ENCODE results near the gene COL4A6.

COL4A6 gene

GRCh38 chrX:108235986-108236385, 202.2 kb downstream of the COL4A6 start:
- H3K9me3 ChIP-seq (ENCODE audit: low read length): no peaks in the 10 kb centered on the region
- peaks cover 2% of the 10 kb centered on the region for H3K27me3 ChIP-seq (ENCODE audit: insufficient read depth, low read length)

GRCh38 chrX:108230574-108230973, 207.6 kb downstream of the COL4A6 start:
- H3K27me3 ChIP-seq (ENCODE audit: insufficient read depth, low read length): peaks cover 2% of the 10 kb centered on the region
- H3K4me1 ChIP-seq (ENCODE audit: insufficient read depth, low read length): no peaks in the 10 kb centered on the region
- no peak overlapping the region for H3K4me3 ChIP-seq (ENCODE audit: low read length)
- H3K9me3 ChIP-seq (ENCODE audit: low read length): no peaks in the 10 kb centered on the region
- no peak overlapping the region for H2AFZ ChIP-seq (ENCODE audit: low read depth, low read length)
- no peaks in the 10 kb centered on the region for H3K36me3 ChIP-seq (ENCODE audit: insufficient read depth, low read length)

More at GRCh38 chrX:108235986-108236385, 202.2 kb downstream of the COL4A6 start:
- H2AFZ ChIP-seq (ENCODE audit: low read depth, low read length): no peak overlapping the region
- no peak overlapping the region for H3K4me3 ChIP-seq (ENCODE audit: low read length)
- H3K4me1 ChIP-seq (ENCODE audit: insufficient read depth, low read length): no peaks in the 10 kb centered on the region
- H3K36me3 ChIP-seq (ENCODE audit: insufficient read depth, low read length): no peaks in the 10 kb centered on the region

GRCh38 chrX:108224727-108225621, 213.2 kb downstream of the COL4A6 start:
- no peaks in the 10 kb centered on the region for H3K9me3 ChIP-seq (ENCODE audit: low read length)
- no peak overlapping the region for H2AFZ ChIP-seq (ENCODE audit: low read depth, low read length)
- peaks cover 4% of the 10 kb centered on the region for H3K4me1 ChIP-seq (ENCODE audit: insufficient read depth, low read length)
- no peaks in the 10 kb centered on the region for H3K36me3 ChIP-seq (ENCODE audit: insufficient read depth, low read length)
- H3K27me3 ChIP-seq (ENCODE audit: insufficient read depth, low read length): no peaks in the 10 kb centered on the region
- H3K4me3 ChIP-seq (ENCODE audit: low read length): no peak overlapping the region

GRCh38 chrX:108224218-108224617, 214.0 kb downstream of the COL4A6 start:
- H3K4me1 ChIP-seq (ENCODE audit: insufficient read depth, low read length): peaks cover 4% of the 10 kb centered on the region
- no peaks in the 10 kb centered on the region for H3K36me3 ChIP-seq (ENCODE audit: insufficient read depth, low read length)
- no peaks in the 10 kb centered on the region for H3K27me3 ChIP-seq (ENCODE audit: insufficient read depth, low read length)
- no peak overlapping the region for H3K4me3 ChIP-seq (ENCODE audit: low read length)
- no peaks in the 10 kb centered on the region for H3K9me3 ChIP-seq (ENCODE audit: low read length)
- no peak overlapping the region for H2AFZ ChIP-seq (ENCODE audit: low read depth, low read length)

- Histone ChIP-seq H2AFZ (ENCODE audit: low read depth, low read length) (no peak overlapping the region), H3K27me3 (ENCODE audit: insufficient read depth, low read length) (no peaks in the 10 kb centered on the region), H3K9me3 (ENCODE audit: low read length) (no peaks in the 10 kb centered on the region), H3K4me1 (ENCODE audit: insufficient read depth, low read length) (peaks cover 4% of the 10 kb centered on the region), H3K36me3 (ENCODE audit: insufficient read depth, low read length) (no peaks in the 10 kb centered on the region), H3K4me3 (ENCODE audit: low read length) (no peak overlapping the region)
Measured at GRCh38 chrX:108223585-108223984, 214.6 kb downstream of the COL4A6 start.

GRCh38 chrX:108221301-108221864, 216.8 kb downstream of the COL4A6 start:
- Histone ChIP-seq H3K4me1 (ENCODE audit: insufficient read depth, low read length) (peaks cover 4% of the 10 kb centered on the region), H3K27me3 (ENCODE audit: insufficient read depth, low read length) (no peaks in the 10 kb centered on the region), H2AFZ (ENCODE audit: low read depth, low read length) (no peak overlapping the region), H3K36me3 (ENCODE audit: insufficient read depth, low read length) (no peaks in the 10 kb centered on the region), H3K9me3 (ENCODE audit: low read length) (no peaks in the 10 kb centered on the region), H3K4me3 (ENCODE audit: low read length) (no peak overlapping the region)

GRCh38 chrX:108219949-108220601, 218.1 kb downstream of the COL4A6 start:
- no peaks in the 10 kb centered on the region for H3K36me3 ChIP-seq (ENCODE audit: insufficient read depth, low read length)
- H3K27me3 ChIP-seq (ENCODE audit: insufficient read depth, low read length): no peaks in the 10 kb centered on the region
- H3K4me1 ChIP-seq (ENCODE audit: insufficient read depth, low read length): peaks cover 2% of the 10 kb centered on the region
- H3K9me3 ChIP-seq (ENCODE audit: low read length): no peaks in the 10 kb centered on the region
- no peak overlapping the region for H3K4me3 ChIP-seq (ENCODE audit: low read length)
- no peak overlapping the region for H2AFZ ChIP-seq (ENCODE audit: low read depth, low read length)

GRCh38 chrX:108217876-108218275, 220.3 kb downstream of the COL4A6 start:
- no peaks in the 10 kb centered on the region for H3K36me3 ChIP-seq (ENCODE audit: insufficient read depth, low read length)
- H2AFZ ChIP-seq (ENCODE audit: low read depth, low read length): no peak overlapping the region
- no peaks in the 10 kb centered on the region for H3K9me3 ChIP-seq (ENCODE audit: low read length)
- no peaks in the 10 kb centered on the region for H3K27me3 ChIP-seq (ENCODE audit: insufficient read depth, low read length)
- H3K4me1 ChIP-seq (ENCODE audit: insufficient read depth, low read length): no peaks in the 10 kb centered on the region
- no peak overlapping the region for H3K4me3 ChIP-seq (ENCODE audit: low read length)

GRCh38 chrX:108216919-108217571, 221.2 kb downstream of the COL4A6 start:
- H3K4me1 ChIP-seq (ENCODE audit: insufficient read depth, low read length): no peaks in the 10 kb centered on the region
- no peaks in the 10 kb centered on the region for H3K27me3 ChIP-seq (ENCODE audit: insufficient read depth, low read length)
- H3K36me3 ChIP-seq (ENCODE audit: insufficient read depth, low read length): no peaks in the 10 kb centered on the region
- no peak overlapping the region for H2AFZ ChIP-seq (ENCODE audit: low read depth, low read length)
- H3K9me3 ChIP-seq (ENCODE audit: low read length): no peaks in the 10 kb centered on the region
- H3K4me3 ChIP-seq (ENCODE audit: low read length): no peak overlapping the region

GRCh38 chrX:108216405-108216804, 221.8 kb downstream of the COL4A6 start:
- Histone ChIP-seq H3K27me3 (ENCODE audit: insufficient read depth, low read length) (no peaks in the 10 kb centered on the region), H3K9me3 (ENCODE audit: low read length) (no peaks in the 10 kb centered on the region), H3K36me3 (ENCODE audit: insufficient read depth, low read length) (no peaks in the 10 kb centered on the region), H3K4me3 (ENCODE audit: low read length) (no peak overlapping the region), H3K4me1 (ENCODE audit: insufficient read depth, low read length) (no peaks in the 10 kb centered on the region), H2AFZ (ENCODE audit: low read depth, low read length) (no peak overlapping the region)

- Histone ChIP-seq H3K9me3 (ENCODE audit: low read length) (no peaks in the 10 kb centered on the region), H3K27me3 (ENCODE audit: insufficient read depth, low read length) (peaks cover 2% of the 10 kb centered on the region), H2AFZ (ENCODE audit: low read depth, low read length) (no peak overlapping the region), H3K4me3 (ENCODE audit: low read length) (no peak overlapping the region), H3K36me3 (ENCODE audit: insufficient read depth, low read length) (no peaks in the 10 kb centered on the region), H3K4me1 (ENCODE audit: insufficient read depth, low read length) (peaks cover 11% of the 10 kb centered on the region)
Measured at GRCh38 chrX:108211301-108211700, 226.9 kb downstream of the COL4A6 start.

GRCh38 chrX:108209006-108209554, 229.1 kb downstream of the COL4A6 start:
- peaks cover 11% of the 10 kb centered on the region for H3K4me1 ChIP-seq (ENCODE audit: insufficient read depth, low read length)
- no peaks in the 10 kb centered on the region for H3K36me3 ChIP-seq (ENCODE audit: insufficient read depth, low read length)

More at GRCh38 chrX:108209006-108209554, 229.1 kb downstream of the COL4A6 start:
- Histone ChIP-seq H3K4me3 (ENCODE audit: low read length) (no peak overlapping the region), H2AFZ (ENCODE audit: low read depth, low read length) (no peak overlapping the region), H3K27me3 (ENCODE audit: insufficient read depth, low read length) (peaks cover 2% of the 10 kb centered on the region), H3K9me3 (ENCODE audit: low read length) (no peaks in the 10 kb centered on the region)

Measured in neuron (in vitro differentiated cells).